ENCODE measurements around the gene HECTD1.
"Not testable (repeated sequence)": the region's sequence is repeated elsewhere in the genome, so short reads cannot be mapped to it uniquely, and the experiment has no call there.

HECTD1 gene

DNA sequence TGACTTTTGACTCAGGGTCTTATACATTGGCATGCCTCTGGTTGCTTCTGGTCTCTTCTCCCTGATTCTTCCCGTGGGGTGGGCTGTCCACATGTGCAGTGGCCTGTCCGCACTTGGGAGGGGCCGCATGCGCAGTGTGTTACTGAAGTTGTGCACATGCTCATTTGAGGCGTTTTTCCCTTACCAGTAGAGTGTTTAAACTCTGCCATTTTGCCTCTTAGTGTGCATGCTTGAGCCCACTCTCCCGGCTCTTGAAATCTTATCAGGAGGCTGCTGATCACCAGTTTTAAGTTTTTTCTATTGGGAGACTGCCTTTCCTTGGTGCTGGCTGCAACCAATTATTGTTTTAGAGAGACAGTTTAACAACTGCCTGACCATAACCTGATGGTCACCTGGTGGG lies 32.1 kb upstream of the HECTD1 start:
- H3K27ac ChIP-seq, result no peak overlapping the region
- no peak for DNase-seq (ENCODE audit: low spot score)
- TF ChIP-seq, protein P1, sequence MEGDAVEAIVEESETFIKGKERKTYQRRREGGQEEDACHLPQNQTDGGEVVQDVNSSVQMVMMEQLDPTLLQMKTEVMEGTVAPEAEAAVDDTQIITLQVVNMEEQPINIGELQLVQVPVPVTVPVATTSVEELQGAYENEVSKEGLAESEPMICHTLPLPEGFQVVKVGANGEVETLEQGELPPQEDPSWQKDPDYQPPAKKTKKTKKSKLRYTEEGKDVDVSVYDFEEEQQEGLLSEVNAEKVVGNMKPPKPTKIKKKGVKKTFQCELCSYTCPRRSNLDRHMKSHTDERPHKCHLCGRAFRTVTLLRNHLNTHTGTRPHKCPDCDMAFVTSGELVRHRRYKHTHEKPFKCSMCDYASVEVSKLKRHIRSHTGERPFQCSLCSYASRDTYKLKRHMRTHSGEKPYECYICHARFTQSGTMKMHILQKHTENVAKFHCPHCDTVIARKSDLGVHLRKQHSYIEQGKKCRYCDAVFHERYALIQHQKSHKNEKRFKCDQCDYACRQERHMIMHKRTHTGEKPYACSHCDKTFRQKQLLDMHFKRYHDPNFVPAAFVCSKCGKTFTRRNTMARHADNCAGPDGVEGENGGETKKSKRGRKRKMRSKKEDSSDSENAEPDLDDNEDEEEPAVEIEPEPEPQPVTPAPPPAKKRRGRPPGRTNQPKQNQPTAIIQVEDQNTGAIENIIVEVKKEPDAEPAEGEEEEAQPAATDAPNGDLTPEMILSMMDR (conservative IDR thresholded peaks at IDR 0.05; ENCODE audit: low read depth), result no peak
- POLR2A ChIA-PET (ENCODE audit: low non-redundant PET), result no interaction called here
- CTCF ChIA-PET, result no interaction called here

DNA sequence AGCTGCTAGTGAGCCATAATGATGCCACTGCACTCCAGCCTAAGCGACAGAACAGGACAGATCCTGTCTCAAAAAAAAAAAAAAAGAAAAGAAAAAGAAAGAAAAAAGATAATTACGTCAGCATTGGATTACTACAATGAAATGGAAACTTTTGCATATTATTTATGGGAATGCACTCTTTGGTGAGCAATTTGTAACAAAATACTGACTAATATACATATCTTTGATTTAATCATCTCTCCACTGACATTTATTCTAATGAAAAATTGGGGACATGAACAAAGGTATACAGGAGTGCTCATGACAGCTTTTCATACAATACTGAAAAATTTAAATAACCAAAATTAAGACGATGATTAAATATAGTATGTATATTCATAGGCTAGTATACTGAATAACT lies 27.9 kb upstream of the HECTD1 start:
- TF ChIP-seq, protein P1 (conservative IDR thresholded peaks at IDR 0.05; ENCODE audit: low read depth), result no peak
- H3K27ac ChIP-seq, result no peak overlapping the region
- DNase-seq (ENCODE audit: low spot score), result no peak
- POLR2A ChIA-PET (ENCODE audit: low non-redundant PET), result no interaction called here
- CTCF ChIA-PET, result no interaction called here

DNA sequence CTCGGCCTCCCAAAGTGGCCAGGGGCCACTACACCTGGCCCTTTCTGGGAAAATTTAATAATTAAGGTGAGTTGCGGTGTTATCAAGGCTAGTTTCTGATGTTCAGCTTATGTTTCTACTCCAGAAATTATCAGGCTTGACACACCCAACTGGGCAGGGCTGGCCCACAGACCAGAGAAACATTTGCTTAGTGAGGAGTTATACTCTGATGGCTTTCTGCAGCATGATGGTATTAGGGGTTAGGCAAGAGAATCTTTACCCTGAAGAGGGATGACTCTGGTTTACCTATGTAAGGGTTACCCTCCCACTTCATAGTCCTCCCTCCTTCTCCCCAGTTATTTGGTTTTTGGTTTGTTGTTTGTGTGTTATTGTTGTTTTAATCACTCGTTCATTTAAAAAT lies 24.5 kb upstream of the HECTD1 start:
- DNase-seq (ENCODE audit: low spot score), result no peak
- H3K27ac ChIP-seq, result no peak overlapping the region
- CTCF ChIA-PET, result no interaction called here
- POLR2A ChIA-PET (ENCODE audit: low non-redundant PET), result no interaction called here
- TF ChIP-seq, protein P1 (conservative IDR thresholded peaks at IDR 0.05; ENCODE audit: low read depth), result no peak

DNA sequence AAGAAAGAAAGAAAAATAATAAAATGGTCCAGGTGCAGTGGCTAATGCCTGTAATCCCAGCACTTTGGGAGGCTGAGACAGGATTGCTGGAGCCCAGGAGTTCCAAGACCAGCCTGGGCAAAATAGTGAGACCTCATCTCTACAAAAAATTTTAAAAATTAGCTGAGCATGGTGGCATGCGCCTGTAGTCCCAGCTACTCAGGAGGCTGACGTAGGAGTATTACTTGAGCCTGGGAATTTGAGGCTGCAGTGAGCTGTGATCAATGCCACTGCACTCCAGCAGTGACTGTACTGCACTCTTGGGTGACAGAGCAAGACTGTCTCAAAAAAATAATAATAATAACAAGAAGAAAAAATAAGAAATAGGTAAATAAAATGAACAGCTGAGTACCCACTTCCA lies 23.7 kb upstream of the HECTD1 start:
- POLR2A ChIA-PET (ENCODE audit: low non-redundant PET); DNase-seq (ENCODE audit: low spot score); H3K27ac ChIP-seq: not testable (repeated sequence)
- CTCF ChIA-PET, result interaction anchor here (0.6 kb wide), 1 partner anchor 76 kb away, joined by 3 read pairs; no protein-coding TSS in a partner anchor

DNA sequence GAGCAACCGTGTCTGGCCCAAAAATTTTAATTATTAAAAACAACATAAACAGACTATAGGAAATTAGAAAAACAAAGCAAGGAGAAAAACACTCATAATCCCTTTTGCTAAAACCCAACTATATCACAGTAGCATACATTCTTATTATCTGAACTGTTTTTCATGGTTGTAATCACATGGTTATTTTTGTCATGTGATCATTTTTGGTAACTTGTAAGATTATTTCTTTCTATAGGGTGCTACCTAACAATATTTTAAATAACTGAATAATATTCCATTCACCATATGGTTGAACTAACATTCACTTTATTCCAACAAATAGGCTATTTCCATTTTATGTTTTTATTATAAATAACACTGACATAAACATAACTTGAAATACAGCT lies 23.0 kb upstream of the HECTD1 start:
- DNase-seq (ENCODE audit: low spot score), result no peak
- H3K27ac ChIP-seq, result peak overlapping the region; percentile 73
- ChIA-PET POLR2A (ENCODE audit: low non-redundant PET) (no interaction called here), CTCF (interaction anchor here (0.6 kb wide), 1 partner anchor 75 kb away, joined by 3 read pairs; no protein-coding TSS in a partner anchor)
- TF ChIP-seq, protein P1 (conservative IDR thresholded peaks at IDR 0.05; ENCODE audit: low read depth), result no peak

DNA sequence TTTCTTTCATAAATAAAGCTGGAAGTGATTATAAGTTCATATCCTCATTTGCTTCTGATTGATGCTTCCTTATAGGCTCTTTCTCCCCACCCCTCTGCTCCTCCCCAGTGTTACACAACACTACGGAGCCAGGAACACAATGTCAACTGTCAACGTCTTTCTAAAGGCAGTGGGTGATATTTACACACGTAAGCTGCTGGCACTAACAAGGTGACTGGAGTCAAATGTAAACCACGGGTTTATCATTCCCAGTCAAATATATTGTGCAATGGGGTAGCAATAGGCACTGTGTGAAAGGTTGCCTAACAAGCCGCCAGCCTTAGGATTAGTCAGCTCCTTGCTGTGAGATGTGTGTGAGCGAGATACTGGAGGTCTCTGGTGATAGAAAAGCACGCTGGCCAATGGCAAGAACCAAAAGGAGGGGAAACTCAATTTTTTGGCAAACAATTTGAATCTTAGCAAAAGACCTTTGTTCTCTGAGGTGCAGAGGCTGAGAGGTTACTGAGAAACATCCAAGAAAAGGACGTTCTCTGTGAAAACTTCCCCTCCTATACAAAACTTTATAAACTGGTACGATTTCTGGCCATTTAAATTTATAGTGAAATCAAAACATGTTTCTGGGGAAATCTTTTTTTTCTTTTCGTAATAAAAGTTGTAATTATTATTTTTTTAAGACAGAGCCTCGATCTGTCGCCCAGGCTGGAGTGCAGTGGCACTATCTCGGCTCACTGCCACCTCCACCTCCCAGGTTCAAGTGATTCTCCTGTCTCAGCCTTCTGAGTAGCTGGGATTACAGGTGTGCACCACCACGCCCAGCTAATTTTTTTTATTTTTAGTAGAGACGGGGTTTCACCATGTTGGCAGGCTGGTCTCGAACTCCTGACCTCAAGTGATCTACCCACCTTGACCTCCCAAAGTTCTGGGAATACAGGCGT lies 22.3 kb upstream of the HECTD1 start:
- CTCF ChIA-PET, result interaction anchor here (1.0 kb wide), 1 partner anchor 22 kb away, joined by 4 read pairs; the partner anchor contains the start of gene HECTD1
- POLR2A ChIA-PET (ENCODE audit: low non-redundant PET), result interaction anchor here (0.7 kb wide), 1 partner anchor 33 kb away, joined by 3 read pairs; no protein-coding TSS in a partner anchor
- H3K27ac ChIP-seq, result peak overlapping the region; percentile 73
- TF ChIP-seq, protein P1 (conservative IDR thresholded peaks at IDR 0.05; ENCODE audit: low read depth), result no peak
- peak; percentile 93 for DNase-seq (ENCODE audit: low spot score)

DNA sequence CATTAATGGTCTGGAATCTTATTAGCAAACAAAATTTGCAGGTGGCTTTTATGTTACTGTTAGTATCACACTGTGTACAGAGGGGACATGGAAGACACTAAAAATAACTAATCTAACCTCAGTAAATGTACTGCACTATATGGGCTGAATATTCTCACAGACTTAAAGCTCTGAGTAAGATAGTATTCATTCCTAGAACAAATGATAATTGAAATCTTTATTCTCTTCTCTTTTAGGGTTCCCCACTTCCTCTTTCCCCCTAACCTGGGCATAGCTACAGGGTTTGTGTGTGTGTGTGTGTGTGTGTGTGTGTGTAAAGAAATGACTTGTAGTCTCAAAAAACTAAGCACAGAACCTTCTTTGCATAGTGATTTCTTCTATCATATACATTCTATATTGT lies 21.4 kb upstream of the HECTD1 start:
- ChIA-PET POLR2A (ENCODE audit: low non-redundant PET) (interaction anchor here (0.7 to 0.8 kb wide), 2 partner anchors 9 to 34 kb away, joined by 3 read pairs; no protein-coding TSS in a partner anchor), CTCF (interaction anchor here (1.0 kb wide), 1 partner anchor 21 kb away, joined by 4 read pairs; the partner anchor contains the start of gene HECTD1)
- DNase-seq (ENCODE audit: low spot score), result no peak
- TF ChIP-seq, protein P1 (conservative IDR thresholded peaks at IDR 0.05; ENCODE audit: low read depth), result no peak
- H3K27ac ChIP-seq, result no peak overlapping the region
